ENCODE measurements around the gene ARHGAP26.

Gene ARHGAP26

DNA sequence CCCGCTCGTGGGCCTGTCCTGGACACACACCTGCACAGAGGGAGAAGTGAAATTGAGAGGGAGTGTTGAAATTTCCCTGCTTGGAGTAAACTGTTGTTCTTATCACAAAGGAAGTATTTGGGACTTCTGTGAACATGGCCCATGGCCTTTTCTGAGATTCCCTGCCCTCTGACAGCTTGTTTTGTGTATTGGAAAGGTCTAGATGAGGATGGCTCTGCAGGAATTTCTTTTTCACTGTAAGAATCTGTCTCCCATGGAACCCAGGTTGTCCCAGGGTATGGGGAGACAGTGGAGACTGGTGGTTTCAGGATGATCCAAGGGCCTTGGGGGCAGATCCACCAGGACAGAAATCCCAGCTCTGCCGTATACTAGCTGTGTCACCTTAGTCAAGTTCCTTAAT is 121.8 kb downstream of the ARHGAP26 start:
- no peaks in the 10 kb centered on the region for H3K4me1 ChIP-seq
- DNase-seq (ENCODE audit: low spot score in 2 of 2) = no peak
- no peaks in the 10 kb centered on the region for H3K36me3 ChIP-seq (replicated peaks)
- H3K27me3 ChIP-seq (ENCODE audit: low read depth) = no peaks in the 10 kb centered on the region
- H3K4me3 ChIP-seq = no peak overlapping the region
- in situ Hi-C loops (cut with MboI; ENCODE audit: low sequenced_read_pairs) = loop anchor here (25.0 kb wide), 2 partner anchors 280 to 730 kb away; no protein-coding TSS in a partner anchor
- no peaks in the 10 kb centered on the region for H3K9me3 ChIP-seq

DNA sequence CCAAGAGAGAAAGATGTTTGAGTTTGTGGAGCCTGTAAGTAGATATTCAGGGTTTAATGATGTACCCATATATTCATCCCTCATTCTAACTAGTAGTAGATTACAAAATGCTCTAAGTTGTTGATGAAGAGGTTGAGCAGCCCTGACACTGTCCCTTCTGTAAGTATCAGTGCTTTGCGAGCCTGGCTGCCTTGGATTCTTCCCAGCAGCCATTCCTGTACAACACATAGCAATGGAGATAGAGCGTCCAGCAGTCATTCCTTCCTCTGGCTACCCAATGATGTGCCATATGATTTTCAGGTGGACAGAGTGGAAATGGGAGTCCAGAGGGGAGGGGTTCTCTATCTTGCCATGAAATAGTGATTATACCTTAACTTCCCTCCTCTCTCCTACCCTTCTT is 124.1 kb downstream of the ARHGAP26 start:
- Histone ChIP-seq H3K4me1 (no peaks in the 10 kb centered on the region), H3K4me3 (no peak overlapping the region), H3K36me3 (replicated peaks) (no peaks in the 10 kb centered on the region), H3K27me3 (ENCODE audit: low read depth) (no peaks in the 10 kb centered on the region), H3K9me3 (no peaks in the 10 kb centered on the region)
- no peak for DNase-seq (ENCODE audit: low spot score in 2 of 2)
- in situ Hi-C loops (cut with MboI; ENCODE audit: low sequenced_read_pairs) = loop anchor here (25.0 kb wide), 2 partner anchors 282 to 732 kb away; no protein-coding TSS in a partner anchor

DNA sequence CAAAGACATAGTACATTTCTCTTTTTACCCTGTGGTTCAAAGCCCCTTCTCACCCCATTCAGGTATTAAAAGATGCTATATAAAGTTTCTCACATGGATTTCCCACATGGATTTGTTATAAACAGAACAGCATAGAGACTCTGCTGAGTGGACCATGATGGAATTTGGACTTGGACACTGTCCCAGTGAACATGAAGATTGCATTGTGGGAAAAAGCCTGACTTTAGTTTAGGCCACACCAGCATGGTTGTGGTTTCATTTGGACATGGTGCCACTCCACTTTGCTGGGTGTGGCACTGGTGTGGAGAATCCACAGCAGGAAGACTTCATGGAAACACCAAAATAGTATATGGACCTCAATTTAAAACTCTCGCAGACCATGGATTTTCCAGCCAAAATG is 124.6 kb downstream of the ARHGAP26 start:
- DNase-seq (ENCODE audit: low spot score in 2 of 2) = no peak
- H3K27me3 ChIP-seq (ENCODE audit: low read depth) = no peaks in the 10 kb centered on the region
- no peaks in the 10 kb centered on the region for H3K36me3 ChIP-seq (replicated peaks)
- no peaks in the 10 kb centered on the region for H3K4me1 ChIP-seq
- no peak overlapping the region for H3K4me3 ChIP-seq
- in situ Hi-C loops (cut with MboI; ENCODE audit: low sequenced_read_pairs) = loop anchor here (25.0 kb wide), 2 partner anchors 282 to 732 kb away; no protein-coding TSS in a partner anchor
- H3K9me3 ChIP-seq = no peaks in the 10 kb centered on the region

GRCh38 chr5:142896325-142897007 is 126.3 kb downstream of the ARHGAP26 start:
- no peak for DNase-seq (ENCODE audit: low spot score in 2 of 2)
- H3K4me3 ChIP-seq = no peak overlapping the region
- in situ Hi-C loops (cut with MboI; ENCODE audit: low sequenced_read_pairs) = loop anchor here (25.0 kb wide), 2 partner anchors 284 to 734 kb away; no protein-coding TSS in a partner anchor
- H3K9me3 ChIP-seq = no peaks in the 10 kb centered on the region
- no peaks in the 10 kb centered on the region for H3K36me3 ChIP-seq (replicated peaks)
- H3K27me3 ChIP-seq (ENCODE audit: low read depth) = no peaks in the 10 kb centered on the region
- H3K4me1 ChIP-seq = no peaks in the 10 kb centered on the region

- H3K4me3 ChIP-seq = no peak overlapping the region
- H3K9me3 ChIP-seq = no peaks in the 10 kb centered on the region
- no peaks in the 10 kb centered on the region for H3K27me3 ChIP-seq (ENCODE audit: low read depth)
- in situ Hi-C loops (cut with MboI; ENCODE audit: low sequenced_read_pairs) = loop anchor here (25.0 kb wide), 2 partner anchors 285 to 735 kb away; no protein-coding TSS in a partner anchor
- no peaks in the 10 kb centered on the region for H3K4me1 ChIP-seq
- H3K36me3 ChIP-seq (replicated peaks) = no peaks in the 10 kb centered on the region
- DNase-seq (ENCODE audit: low spot score in 2 of 2) = no peak
Observed at GRCh38 chr5:142897328-142897727, 127.2 kb downstream of the ARHGAP26 start.

DNA sequence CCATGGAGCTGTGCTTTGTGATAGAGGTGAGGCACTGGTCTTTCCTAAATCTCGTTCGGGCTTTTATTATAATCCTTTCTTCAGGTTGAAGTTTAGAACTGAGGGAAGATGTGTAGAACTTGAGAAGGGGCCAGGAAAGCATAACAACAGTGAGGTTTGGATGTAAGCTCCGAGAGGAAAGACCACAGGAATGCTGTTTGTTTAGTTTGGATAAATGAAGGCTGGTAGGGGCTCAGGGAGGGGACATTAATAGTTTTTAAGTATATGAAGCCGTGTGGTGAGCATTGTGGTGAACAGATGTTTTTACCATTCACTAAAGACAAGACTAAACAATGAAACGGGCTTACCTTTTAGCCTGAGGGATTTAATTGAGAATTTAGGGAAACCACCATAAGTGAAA is 130.8 kb downstream of the ARHGAP26 start:
- no peaks in the 10 kb centered on the region for H3K36me3 ChIP-seq (replicated peaks)
- H3K27me3 ChIP-seq (ENCODE audit: low read depth) = no peaks in the 10 kb centered on the region
- no peaks in the 10 kb centered on the region for H3K4me1 ChIP-seq
- no peak for DNase-seq (ENCODE audit: low spot score in 2 of 2)
- H3K4me3 ChIP-seq = no peak overlapping the region
- in situ Hi-C loops (cut with MboI; ENCODE audit: low sequenced_read_pairs) = no loop called here
- H3K9me3 ChIP-seq = no peaks in the 10 kb centered on the region

- in situ Hi-C loops (cut with MboI; ENCODE audit: low sequenced_read_pairs) = no loop called here
- Histone ChIP-seq H3K27me3 (ENCODE audit: low read depth) (no peaks in the 10 kb centered on the region), H3K36me3 (replicated peaks) (no peaks in the 10 kb centered on the region), H3K4me3 (no peak overlapping the region), H3K9me3 (no peaks in the 10 kb centered on the region), H3K4me1 (no peaks in the 10 kb centered on the region)
- no peak for DNase-seq (ENCODE audit: low spot score in 2 of 2)
Observed at GRCh38 chr5:142901476-142902185, 131.5 kb downstream of the ARHGAP26 start.

DNA sequence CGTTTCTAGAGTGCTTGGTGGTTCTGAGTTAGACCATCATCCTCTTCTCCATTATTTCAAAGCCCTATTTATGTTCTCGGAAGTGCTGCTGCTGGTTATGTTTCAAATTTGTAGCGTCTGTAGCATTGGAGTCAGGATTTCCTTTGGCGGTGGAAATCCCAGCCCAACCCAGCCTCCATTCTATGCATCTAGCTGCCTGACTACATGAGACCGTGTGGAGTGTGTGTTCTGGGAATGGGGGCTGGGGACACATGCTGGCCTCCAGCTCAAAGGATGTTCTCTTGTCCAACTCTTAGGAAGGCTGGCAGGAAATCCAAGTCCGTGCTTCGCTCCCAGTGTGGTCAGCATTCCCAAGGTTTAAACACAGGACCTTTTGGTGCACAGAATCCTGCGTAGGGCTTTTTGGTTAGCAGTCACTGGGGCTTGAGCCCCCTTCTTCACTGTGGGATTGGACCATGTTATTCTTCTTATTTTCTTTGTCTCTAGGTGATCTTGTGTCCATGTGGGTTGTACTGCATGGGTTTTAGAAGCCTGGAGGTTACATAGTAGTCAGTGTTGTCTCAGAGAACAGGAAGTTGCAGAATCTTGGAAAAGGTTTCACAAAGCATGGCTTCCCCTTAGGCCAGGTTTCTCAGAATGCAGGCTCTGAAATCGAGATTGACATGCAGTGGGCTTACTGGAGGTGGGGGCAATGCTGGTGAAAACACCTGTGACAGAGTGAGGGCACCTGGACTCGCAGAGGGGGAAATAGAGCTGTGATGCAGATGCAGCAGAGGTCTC is 132.2 kb downstream of the ARHGAP26 start:
- no peaks in the 10 kb centered on the region for H3K36me3 ChIP-seq (replicated peaks)
- H3K4me3 ChIP-seq = no peak overlapping the region
- no peaks in the 10 kb centered on the region for H3K4me1 ChIP-seq
- no peaks in the 10 kb centered on the region for H3K27me3 ChIP-seq (ENCODE audit: low read depth)
- no peaks in the 10 kb centered on the region for H3K9me3 ChIP-seq
- in situ Hi-C loops (cut with MboI; ENCODE audit: low sequenced_read_pairs) = no loop called here
- DNase-seq (ENCODE audit: low spot score in 2 of 2) = no peak

GRCh38 chr5:142904416-142904815 is 134.2 kb downstream of the ARHGAP26 start:
- Histone ChIP-seq H3K27me3 (ENCODE audit: low read depth) (no peaks in the 10 kb centered on the region), H3K4me1 (no peaks in the 10 kb centered on the region), H3K9me3 (no peaks in the 10 kb centered on the region), H3K4me3 (no peak overlapping the region), H3K36me3 (replicated peaks) (no peaks in the 10 kb centered on the region)
- in situ Hi-C loops (cut with MboI; ENCODE audit: low sequenced_read_pairs) = no loop called here
- DNase-seq (ENCODE audit: low spot score in 2 of 2) = no peak

GRCh38 chr5:142905348-142905747 is 135.2 kb downstream of the ARHGAP26 start:
- no peak for DNase-seq (ENCODE audit: low spot score in 2 of 2)
- H3K9me3 ChIP-seq = no peaks in the 10 kb centered on the region
- no peaks in the 10 kb centered on the region for H3K4me1 ChIP-seq
- no peaks in the 10 kb centered on the region for H3K36me3 ChIP-seq (replicated peaks)
- in situ Hi-C loops (cut with MboI; ENCODE audit: low sequenced_read_pairs) = no loop called here
- H3K4me3 ChIP-seq = no peak overlapping the region
- H3K27me3 ChIP-seq (ENCODE audit: low read depth) = no peaks in the 10 kb centered on the region

- Histone ChIP-seq H3K4me1 (peaks cover 10% of the 10 kb centered on the region), H3K9me3 (no peaks in the 10 kb centered on the region), H3K27me3 (ENCODE audit: low read depth) (no peaks in the 10 kb centered on the region), H3K4me3 (no peak overlapping the region), H3K36me3 (replicated peaks) (no peaks in the 10 kb centered on the region)
- in situ Hi-C loops (cut with MboI; ENCODE audit: low sequenced_read_pairs) = no loop called here
- DNase-seq (ENCODE audit: low spot score in 2 of 2) = no peak
Observed at GRCh38 chr5:142906863-142907671, 136.9 kb downstream of the ARHGAP26 start.

GRCh38 chr5:142908659-142909058 is 138.5 kb downstream of the ARHGAP26 start:
- no peak overlapping the region for H3K4me3 ChIP-seq
- no peak for DNase-seq (ENCODE audit: low spot score in 2 of 2)
- no peaks in the 10 kb centered on the region for H3K27me3 ChIP-seq (ENCODE audit: low read depth)
- H3K4me1 ChIP-seq = peaks cover 11% of the 10 kb centered on the region
- H3K36me3 ChIP-seq (replicated peaks) = no peaks in the 10 kb centered on the region
- H3K9me3 ChIP-seq = no peaks in the 10 kb centered on the region
- in situ Hi-C loops (cut with MboI; ENCODE audit: low sequenced_read_pairs) = no loop called here

DNA sequence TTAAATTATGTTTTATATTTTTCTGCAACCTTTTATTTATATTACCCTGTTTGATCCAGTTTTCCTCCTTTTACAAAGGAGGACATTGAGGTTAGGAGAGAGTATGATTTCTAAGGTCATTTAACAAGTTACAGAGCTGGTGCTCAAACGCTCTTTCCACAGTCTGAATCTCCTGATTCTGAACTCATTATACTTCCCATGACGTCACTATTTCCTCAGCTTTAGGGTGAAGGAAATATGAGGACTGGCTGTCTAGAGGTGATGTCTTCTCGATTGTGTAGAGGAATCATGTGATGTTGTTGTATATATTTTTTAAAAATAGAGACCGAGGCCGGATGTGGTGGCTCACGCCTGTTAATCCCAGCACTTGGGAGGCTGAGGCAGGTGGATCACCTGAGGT is 140.0 kb downstream of the ARHGAP26 start:
- no peaks in the 10 kb centered on the region for H3K36me3 ChIP-seq (replicated peaks)
- no peaks in the 10 kb centered on the region for H3K9me3 ChIP-seq
- H3K4me3 ChIP-seq = no peak overlapping the region
- in situ Hi-C loops (cut with MboI; ENCODE audit: low sequenced_read_pairs) = no loop called here
- DNase-seq (ENCODE audit: low spot score in 2 of 2) = no peak
- peaks cover 11% of the 10 kb centered on the region for H3K4me1 ChIP-seq
- no peaks in the 10 kb centered on the region for H3K27me3 ChIP-seq (ENCODE audit: low read depth)
